RPMI8226 (cell line): Measurements from ENCODE around the gene F8.
A peak's percentile ranks its signal among the peaks of the same experiment; 100 is the strongest.

Experiments used
- DNase-seq: peaks from one replicate; pipeline ENCODE4 v3.0.0-alpha.2; 2015

F8 gene

DNA sequence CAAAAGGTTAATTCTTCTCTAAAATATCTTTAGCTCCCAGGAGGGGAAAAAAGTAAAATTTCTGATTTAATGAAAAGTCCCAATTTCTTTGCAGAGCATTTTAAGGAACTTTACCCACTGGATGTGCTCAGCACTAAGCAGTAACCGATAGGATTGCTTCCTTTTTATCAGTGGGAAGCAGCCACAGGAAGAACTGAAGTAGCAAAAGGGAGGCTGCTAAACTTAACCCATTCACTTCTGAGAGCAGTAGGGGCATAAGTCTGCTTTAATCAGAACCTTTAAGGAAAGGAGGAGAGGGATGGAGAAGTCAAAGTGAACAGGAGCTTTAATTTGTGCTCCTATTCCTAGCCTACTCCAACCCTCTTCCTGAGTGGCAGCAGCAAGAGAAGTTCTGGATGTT, at the start of gene F8:
Gene F8, minus strand, starts transcription at position 139 of the 400 bp plus-strand sequence. CDS start 171 bp downstream, outside the sequence.
- no peak for DNase-seq

DNA sequence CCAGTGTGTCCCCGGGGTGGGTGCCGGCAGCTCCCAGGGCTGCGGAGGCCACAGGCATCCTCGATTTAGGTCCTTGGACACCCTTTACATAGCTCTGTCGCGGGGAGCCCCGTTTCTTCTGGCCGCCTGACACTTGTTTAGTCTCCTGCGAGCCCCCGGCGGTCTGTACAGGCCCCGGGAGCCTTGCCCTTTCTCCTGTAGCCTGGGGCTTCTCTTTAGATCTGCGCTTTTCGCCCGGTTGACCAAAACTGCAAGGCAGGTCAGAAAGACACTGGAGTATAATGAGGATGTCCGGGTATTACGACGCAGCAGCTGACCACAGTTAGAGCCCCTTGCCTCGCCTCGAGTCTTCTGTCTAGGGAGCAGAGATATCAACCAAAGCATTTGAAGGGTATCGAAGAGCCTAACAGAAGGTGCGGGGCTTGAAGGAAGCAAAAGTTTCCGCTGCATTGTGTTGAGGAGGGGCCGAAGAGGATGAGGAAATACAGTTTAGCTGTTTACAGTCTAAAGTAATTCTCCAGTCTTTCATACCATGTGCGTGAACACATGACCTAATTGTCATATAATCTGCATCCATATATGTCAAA, 49.3 kb upstream of the F8 start:
- DNase-seq: peak; percentile 36

DNA sequence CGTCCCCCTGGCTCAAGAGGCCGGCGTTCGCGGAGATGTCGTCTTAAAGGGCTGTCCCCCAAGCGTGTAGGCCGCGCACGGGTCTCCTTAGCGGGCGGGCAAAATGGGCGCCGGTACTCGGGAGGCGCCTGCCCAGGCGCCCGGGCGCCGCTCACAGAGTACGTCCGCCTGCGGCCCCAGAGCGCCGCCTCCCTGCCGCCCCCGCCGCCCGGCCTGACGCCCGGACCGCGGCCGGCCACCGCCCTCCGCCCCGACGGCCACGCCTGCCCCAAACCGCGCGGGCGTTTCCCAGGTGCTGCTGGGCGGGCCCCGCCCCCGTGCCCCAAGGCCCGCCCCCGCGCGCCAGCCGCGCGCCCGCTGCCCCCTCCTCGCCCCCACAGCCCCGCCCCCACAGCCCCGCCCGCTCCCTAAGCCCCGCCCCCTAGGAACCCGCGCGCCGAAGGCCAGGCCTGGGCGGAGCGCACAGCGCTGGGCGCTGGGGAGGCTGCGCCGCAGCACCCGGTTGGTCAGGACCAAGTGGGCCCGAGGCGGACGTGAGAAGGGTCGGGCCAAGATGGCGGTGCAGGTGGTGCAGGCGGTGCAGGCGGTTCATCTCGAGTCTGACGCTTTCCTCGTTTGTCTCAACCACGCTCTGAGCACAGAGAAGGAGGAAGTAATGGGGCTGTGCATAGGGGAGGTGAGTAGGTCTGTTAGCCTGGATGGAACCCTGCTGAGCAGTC, 48.6 kb upstream of the F8 start, which contains the start of the genes BRCC3, CMC4 and MTCP1:
Gene BRCC3, plus strand, starts transcription at position 534 of the 719 bp plus-strand sequence. Its CDS starts 20 bp downstream, at position 554.
Gene CMC4, minus strand, starts transcription at position 162 of the 719 bp plus-strand sequence. CDS start 7,113 bp downstream, outside the sequence.
Gene MTCP1, minus strand, starts transcription at position 162 of the 719 bp plus-strand sequence. CDS start 5,126 bp downstream, outside the sequence.
- peak; percentile 90 for DNase-seq

DNA sequence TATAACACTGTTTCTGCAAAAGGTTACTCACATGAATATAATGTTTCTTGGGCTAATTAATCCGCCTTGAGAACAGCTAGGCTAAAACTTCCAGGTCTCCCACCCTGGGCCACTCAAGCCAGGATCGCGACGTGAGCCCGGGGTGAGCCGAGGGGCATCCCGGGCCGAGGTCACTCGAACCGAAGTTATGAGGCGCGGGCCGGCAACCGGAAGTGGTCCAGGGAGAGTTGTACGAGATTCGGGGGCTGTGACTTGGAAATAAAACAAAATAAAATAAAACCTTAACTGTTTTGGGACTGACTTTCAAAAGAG, 48.1 kb upstream of the F8 start:
- DNase-seq: no peak

DNA sequence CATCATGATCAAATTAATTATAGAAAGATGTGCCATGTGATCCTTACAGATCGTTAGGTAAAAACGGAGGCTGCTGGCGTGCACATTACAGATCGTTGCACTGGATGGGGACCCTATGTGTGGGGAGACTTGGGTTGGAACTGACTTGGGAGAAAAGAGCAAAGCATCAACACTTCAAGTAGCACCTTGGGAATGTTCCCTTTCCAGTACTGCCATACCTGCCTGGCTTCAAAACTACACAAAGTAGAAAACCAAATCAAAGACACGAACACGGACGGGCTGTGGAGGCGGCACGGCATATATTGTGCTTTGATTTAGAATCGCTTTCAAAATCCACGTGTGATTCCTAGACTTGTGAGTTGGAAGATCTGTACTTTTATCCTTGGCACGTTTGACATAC, 47.5 kb upstream of the F8 start:
- DNase-seq: peak; percentile 8

DNA sequence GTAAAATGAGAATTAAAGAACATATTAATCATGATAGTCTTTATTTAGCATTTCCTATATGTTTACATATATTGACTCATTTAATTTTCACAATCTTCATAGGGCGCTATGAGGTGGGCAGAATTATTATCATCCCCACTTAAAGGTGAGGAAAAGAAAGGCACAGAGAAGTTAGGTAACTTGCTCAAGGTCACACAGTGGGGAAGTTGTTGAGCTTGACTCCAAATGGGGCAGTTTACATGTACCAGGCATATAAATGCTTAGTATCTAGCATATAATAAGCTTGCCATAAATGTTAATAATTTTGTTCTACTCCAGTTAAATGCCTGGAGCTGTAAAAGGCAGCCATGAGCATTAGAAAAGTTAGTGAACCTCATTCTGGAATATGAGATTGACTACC, 46.9 kb upstream of the F8 start:
- DNase-seq: no peak

DNA sequence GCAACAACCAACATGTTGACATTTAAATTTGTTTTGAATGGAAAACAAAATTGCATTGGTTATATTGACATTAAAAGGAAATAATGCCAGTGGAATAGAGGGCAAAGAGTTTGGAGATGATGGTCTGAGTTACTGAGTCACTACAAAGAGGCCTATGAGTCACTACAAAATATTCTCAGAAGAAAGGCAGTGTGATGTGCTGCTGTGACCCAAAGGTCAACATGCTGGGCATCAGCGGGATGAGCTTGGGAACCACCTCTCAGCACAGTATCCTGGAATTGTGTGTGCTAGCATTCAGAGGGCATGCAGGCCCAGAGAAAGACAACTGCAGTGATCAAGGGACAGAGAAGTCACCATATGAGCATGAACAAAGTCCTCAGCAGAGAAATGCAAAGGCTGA, 45.6 kb upstream of the F8 start:
- no peak for DNase-seq

DNA sequence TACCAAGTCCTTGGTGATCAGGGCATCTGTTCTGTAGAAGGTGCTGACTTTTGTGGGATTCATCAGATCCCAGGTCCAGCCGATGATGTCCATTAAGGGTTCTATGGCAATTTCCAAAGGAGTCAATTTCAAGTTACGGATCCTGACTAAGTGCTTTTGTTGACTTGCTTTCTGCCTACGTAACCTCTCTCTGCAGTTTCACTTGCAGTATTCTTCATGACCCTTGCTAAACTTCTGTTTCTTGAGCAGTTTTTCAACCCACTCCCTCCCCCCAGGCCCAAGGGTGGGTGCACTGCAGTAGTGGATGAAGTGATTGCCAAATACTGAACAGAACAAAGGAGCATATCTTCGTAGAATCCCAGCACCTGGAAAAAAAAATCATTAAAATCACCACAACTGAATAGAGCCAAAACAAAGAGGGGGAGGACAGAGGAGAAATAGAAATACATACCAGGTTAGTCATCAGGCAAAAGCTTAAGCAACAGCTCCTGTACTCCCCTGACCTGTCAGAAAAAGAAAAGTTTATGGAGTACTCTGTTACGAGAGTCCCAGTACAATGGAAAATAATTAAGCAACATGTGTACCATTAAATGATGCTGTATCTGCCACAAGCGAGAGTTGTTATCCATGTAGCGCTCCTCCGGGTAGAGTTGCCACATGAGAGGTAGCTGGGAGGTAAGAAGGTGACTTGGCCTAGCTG, 42.7 kb upstream of the F8 start:
- no peak for DNase-seq

DNA sequence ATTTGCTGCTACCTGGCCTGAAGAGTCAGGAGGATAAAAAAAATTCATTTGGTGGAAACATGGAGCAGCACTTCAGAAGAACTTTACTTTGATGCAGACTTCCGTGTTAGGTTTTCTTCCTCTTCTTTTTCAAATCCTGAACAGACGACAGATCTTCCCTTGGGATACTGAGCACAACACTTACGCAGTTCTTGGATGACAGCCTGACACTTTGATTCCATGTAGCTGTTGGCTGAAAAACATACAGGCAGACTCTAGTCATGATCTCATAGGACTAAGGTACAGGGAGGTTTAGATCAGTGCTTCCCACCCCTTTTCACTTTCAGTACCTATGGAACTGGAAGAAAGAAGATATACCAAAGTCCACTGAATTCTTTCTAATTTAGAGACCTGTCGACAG, 39.2 kb upstream of the F8 start:
- no peak for DNase-seq

DNA sequence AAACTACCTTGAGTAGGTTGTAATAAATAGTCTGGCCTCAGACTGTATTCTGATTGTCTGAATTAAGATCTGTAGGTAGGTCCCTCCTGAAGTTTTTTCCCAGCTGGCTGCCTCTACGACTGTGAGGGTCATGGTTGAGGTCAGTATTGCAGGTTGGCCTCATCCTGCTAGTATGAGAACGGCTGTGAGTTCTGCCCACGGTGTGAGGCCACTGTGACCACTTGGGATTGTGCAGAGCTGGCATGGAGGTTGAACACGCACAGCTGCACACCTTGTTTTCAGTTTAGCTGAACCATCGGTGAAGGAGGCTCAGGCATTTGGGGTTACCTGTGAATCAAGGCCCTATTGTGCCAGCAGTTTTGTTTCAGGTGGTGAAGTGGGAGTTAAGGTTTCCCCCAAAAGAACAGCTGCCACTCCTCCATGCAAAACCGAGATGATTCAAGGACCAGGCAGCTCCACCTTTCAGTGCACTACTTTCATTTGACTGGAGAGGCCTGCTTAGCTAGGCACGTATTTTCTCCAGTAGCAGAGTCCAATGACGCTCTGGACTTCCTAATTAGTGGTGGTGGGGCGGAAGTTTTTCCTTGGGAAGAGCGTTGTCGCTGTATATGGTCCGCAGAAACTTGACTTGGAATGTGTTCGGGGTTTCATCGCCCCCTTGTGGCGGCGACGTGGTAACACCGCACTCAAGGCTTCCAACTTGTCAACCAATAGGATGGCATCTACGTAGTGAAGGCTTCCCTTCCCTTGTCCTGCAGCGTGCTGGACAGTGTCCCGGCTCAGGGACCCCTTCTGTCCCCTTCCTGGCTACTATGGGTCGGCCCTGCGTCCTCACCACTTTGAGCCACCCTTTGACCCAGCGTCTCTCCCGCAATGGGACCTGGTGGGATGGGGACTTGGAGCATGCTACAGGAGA, 34.6 kb upstream of the F8 start:
- DNase-seq: peak; percentile 41

DNA sequence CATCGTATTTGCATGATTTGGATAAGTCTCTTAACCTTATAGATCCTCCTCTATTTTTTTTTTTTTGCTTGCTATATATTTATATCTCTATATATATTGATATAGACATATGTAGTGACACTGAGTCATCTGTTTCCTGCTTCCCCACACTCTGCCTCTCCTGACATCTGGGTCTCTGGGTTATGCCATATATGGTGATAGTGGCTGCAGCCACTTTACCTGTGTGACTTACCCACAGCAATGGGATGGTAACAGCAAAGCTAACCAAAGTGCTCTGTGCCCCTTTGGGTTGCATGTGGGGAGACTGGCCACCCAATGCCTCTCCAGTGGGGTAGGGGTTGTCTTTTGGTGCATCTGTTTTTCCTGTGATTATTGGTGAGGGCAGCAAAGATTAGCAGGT, 33.9 kb upstream of the F8 start:
- DNase-seq: no peak

DNA sequence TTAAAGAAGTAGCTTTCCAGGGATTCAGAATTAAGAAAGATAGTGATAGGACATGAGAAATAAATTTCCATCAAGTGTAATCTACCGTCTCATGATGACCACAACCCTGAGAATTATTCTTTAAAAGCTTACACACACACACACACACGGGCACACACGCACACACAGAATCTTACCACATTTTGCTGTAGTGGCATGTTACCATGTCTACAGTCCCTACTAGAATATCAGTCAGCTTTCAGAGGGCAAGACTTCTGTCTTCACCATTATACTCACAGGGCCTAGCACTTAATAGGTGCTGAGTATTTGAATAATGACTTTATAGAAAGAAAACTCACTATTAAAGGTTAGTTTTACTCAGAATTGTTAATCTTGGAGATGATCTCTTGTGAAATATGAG, 33.0 kb upstream of the F8 start:
- no peak for DNase-seq

DNA sequence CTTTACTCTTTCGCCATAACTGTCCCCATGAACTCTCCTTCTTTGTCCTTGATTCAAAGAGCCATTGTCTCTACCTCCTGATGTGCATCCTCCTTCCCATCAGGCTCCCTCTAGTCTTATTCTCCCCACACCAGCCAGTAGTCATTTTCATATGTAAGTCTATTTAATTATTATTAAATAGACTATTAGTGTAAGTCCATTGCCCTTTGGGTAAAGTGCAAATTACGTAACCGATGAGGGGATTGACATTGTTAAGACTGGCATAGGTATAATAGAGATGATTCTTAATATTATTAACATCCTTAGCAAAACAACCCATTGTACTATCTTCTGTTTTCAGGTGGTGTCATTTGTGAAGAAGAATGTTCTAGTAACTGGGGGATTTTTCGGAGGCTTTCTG, 31.7 kb upstream of the F8 start:
- DNase-seq: no peak

DNA sequence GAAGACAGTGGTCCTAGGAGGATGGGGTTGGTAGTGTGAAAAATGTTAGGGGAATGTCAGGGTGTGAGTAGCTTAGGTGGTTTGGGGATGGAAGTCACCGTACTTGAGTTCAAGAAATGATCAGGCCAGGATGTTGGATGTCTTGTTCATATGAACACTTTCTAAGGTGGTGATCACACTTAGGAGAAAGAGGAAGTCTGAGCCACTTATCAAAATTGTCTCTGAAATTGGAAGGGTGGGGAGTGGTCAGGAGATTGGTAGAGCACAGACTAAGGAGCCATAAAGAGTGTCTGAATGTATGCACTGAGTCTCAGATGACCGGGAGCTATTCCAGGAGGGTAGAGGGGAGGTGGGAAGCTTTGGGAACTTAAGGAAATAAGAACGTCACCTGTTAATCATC, 31.1 kb upstream of the F8 start:
- DNase-seq: no peak

DNA sequence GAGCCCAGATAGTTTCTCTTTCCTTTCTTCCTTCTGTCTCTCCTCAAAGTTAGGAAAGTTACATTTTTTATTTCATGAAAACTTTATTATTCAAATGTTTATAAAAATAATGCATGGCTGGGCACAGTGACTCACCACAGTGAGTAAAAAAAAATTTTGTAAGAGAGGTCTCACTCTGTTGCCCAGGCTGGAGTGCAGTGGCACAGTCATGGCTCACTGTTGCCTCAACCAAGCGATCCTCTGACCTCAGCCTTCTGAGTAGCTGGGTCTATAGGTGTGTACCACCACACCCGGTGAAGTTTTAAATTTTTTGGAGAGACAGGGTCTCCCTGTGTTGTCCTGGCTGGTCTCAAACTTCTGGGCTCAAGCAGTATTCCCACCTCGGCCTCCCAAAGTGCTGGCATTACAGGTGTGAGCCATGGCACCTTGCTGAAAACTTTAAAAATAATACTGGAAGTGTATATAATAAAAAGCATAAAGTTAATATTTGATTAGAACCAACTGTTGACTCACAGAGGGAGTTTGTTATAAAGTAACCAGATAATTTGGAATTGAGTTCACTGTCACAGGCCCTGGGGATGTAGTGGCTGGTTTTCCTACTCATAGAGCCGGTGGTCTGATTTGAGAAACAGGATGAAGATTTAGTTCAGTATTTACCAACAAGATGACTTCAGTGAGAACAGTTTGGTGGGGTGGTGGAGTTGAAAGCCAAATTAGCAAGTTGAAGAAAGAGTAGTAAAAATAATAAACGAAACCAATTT, 30.4 kb upstream of the F8 start:
- no peak for DNase-seq

DNA sequence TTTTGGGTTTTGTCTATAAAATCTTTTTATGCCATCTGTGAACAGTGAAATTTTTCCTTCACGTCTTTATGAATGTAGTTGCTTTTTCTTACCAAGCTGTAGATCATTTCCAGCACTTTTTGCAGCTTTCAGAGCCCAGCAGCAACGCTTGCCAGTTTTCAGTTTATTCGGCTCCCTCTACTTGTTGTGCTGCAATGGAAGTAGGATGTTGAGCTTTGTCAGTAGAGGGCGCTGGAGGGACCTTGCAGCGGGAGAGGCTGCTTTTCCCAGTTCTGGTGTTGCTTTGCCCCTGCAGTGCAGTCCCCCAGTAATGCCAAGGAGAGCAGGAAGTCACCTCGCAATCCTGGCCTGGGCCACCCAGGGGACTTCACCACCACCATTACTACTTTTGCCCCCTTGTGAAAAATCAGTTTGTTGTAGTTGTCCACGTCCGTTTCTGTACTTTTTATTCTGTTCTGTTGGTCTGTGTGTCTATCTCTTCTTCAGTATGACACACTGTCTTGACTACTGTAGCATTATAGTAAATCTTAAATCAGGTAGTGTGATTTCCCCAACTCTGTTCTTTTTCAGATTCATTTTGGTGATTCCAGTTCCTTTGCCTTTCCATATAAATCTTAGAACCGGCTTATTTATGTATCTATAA, 26.6 kb upstream of the F8 start:
- DNase-seq: peak; percentile 36

DNA sequence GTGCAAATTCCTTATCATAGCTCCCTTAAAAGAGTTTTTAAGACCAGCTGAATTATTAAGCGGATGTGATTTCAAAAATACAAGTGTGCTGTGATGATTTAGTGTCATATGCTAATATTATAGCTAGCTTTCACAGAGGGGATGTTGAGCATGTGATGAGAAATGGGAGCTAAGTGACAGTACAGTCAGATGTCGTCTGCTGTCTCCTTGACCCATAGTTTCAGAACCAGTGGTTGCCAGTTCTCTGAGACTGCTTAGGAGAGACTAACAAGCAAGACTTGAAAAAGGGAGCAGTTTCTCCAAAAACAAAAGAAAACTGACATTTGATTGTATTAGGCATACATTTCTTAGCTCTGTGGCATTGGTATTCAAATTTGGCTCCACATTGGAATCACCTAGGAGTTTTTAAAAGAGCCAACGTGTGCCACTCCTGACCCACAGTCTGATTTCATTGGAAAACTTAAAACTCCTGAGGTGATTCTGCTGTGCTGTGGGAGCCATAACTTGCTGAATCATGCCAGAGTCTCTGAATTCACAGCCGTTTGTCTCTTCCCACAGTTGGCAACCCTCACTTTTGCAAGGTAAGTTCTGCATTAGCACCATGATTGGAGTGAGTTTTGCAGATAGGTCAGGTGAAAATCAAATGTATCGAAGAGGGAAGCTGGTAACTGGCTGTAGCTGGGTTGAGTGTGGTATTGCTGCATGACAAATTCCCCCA, 24.4 kb upstream of the F8 start:
- DNase-seq: no peak

DNA sequence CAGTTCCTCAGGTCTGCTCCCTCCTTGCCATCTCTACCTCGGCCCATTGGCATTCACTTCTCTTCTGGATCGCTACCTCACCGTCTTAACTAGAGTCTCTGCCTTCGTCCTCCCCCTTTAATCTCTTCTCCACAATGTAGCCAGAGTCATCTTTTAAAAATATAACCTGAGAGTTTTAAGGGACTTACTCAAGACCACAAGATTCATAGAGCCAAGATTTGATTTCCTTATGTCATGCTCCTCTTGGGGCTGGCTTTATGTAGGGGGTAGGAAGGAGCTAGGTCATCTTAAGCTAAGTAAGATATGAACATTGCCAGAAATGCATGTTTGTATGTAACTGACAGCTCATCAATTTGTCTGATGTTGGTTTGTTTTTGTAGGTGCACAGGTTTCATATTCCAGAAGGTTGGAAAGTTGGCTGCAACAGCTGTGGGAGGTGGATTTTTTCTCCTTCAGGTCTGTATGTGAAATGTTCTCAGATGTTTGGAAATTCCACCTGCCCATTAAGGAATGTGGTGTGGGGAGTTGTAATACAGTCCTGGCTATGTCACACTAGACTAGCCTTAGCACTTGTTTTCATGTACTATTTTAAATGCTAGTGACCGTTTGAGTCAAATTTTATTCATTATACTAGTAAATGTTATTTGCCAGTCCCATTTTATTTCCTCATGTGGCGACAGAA, 23.7 kb upstream of the F8 start:
- DNase-seq: no peak

DNA sequence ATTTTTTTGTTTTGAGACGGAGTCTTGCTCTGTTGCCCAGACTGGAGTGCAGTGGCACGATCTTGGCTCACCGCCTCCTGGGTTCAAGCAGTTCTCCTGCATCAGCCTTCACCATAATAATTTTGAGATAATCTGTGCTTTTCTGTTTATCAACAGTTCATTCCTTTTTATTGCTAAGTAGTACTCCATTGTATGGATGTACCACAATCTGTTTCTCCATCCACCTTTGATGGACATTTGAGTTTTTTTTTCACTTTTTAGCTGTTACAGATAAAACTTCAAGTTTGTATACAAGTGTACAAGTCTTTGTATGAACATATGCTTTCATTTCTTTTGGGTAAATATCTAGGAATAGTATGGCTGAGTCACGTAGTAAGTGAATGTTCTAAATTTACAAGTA, 13.2 kb upstream of the F8 start:
- no peak for DNase-seq

DNA sequence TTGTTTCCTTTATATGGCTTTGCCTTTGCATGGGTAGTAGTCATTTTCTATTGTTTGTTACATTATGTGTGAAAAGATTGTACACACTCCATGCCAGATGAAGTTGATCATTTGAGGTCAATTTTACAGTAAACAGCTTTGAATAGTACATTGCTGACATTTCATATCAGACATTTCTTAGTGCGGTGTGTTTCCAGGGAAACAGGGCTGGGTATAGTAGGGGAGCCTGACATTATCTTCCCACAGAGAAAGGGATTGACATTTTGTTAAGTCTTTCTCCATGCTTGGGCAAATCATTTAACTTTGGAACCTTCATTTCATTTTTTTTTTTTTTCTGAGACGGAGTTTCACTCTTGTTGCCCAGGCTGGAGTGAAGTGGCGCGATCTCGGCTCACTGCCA, 9.1 kb upstream of the F8 start:
- no peak for DNase-seq
